Kidney (tissue), 14 donors: Measurements from ENCODE around the gene TMEM239. TPM values are rescaled to one million over a fixed set of nuclear protein-coding genes. Genes with fewer than 3 reads are reported as not detected.

Experiments
- DNase-seq, 5 donors: peaks; one replicate each; pipeline ENCODE4 v3.0.0-alpha.2; 2013 to 2020
- FAIRE-seq: peaks from 2 replicates; lab custom pipeline; 2012; peaks lifted over from hg19 to GRCh38; lab: Jason Lieb, UNC
- H3K27ac ChIP-seq, 2 donors: one replicate each; pipeline ENCODE4 v1.7.0; 2013; ENCODE audit warnings: low read depth in 2 of 2, low read length in 2 of 2, inconsistent platforms in 1 of 2
- H3K27me3 ChIP-seq: one replicate; pipeline ENCODE4 v1.7.1; 2013; ENCODE audit warnings: low read length, inconsistent platforms; ENCODE audit not compliant: control insufficient read depth, insufficient read depth
- H3K36me3 ChIP-seq, 3 donors: one replicate each; pipeline versions ENCODE4 v1.7.0 to v1.7.1; 2013; ENCODE audit warnings: low read length in 3 of 3, control low read depth in 1 of 3, inconsistent platforms in 1 of 3; ENCODE audit not compliant: insufficient read depth in 3 of 3, control insufficient read depth in 2 of 3
- H3K4me1 ChIP-seq, 3 donors: one replicate each; pipeline versions ENCODE4 v1.7.0 to v1.7.1; 2013; ENCODE audit warnings: low read length in 3 of 3, inconsistent platforms in 1 of 3, low read depth in 1 of 3; ENCODE audit not compliant: control insufficient read depth in 2 of 3, insufficient read depth in 2 of 3
- H3K4me3 ChIP-seq, 3 donors: one replicate each; pipeline versions ENCODE4 v1.7.0 to v1.8.1; 2013; ENCODE audit warnings: low read length in 3 of 3, control low read depth in 1 of 3, inconsistent platforms in 1 of 3
- H3K9ac ChIP-seq, 3 donors: one replicate each; pipeline versions ENCODE4 v1.7.0 to v1.7.1; 2013; ENCODE audit warnings: low read length in 3 of 3, control low read depth in 1 of 3, inconsistent platforms in 1 of 3
- H3K9me3 ChIP-seq, 3 donors: one replicate each; pipeline versions ENCODE4 v1.7.0 to v1.7.1; 2013; ENCODE audit warnings: low read length in 3 of 3, control low read depth in 1 of 3, inconsistent platforms in 1 of 3; ENCODE audit not compliant: control insufficient read depth in 2 of 3, insufficient read depth in 1 of 3
- intact Hi-C: fragments of 100-400 bp; cut with DNase I; formaldehyde crosslinking; loops from one replicate; pipeline ENCODE4 v1.11.1; 2022
- polyA plus RNA-seq: library from polyadenylated mRNA; stranded (reverse); fragments of 350-450 nt; fragmentation: Illumina TruSeq; extraction: RNeasy Lipid Tissue Mini Kit (QIAGEN cat#74804); gene quantifications from one replicate; pipeline ENCODE4 v1.2.3, GENCODE V29; 2014; ENCODE audit warnings: low read depth, low replicate concordance; ENCODE audit not compliant: insufficient read depth
- total RNA-seq: library from RNA; stranded (reverse); fragmentation: NEBNext Ultra II Directional; extraction: Animal tissue kit (Norgen Biotek cat#: 25700); gene quantifications from one replicate; pipeline ENCODE4 v1.2.1, GENCODE V29; 2021
- TF ChIP-seq, protein P1 (sequence below): IDR thresholded peaks from 3 replicates; pipeline ENCODE4 v1.5.1; 2012; ENCODE audit warnings: mild to moderate bottlenecking, moderate library complexity, borderline replicate concordance; ENCODE audit not compliant: insufficient read depth; ENCODE audit errors: extremely low read depth
- donor health status: control.
- donor health status: control.
- donor health status: control.
- donor health status: control.
- donor health status: control.
- donor health status: DM: yes; HTN: yes; CAD: no.
- donor health status: Normal renal cell carcinoma (clear cell type).

TMEM239 gene
- total and polyA plus RNA-seq, 2 donors from 2014 or later, result not detected

DNA sequence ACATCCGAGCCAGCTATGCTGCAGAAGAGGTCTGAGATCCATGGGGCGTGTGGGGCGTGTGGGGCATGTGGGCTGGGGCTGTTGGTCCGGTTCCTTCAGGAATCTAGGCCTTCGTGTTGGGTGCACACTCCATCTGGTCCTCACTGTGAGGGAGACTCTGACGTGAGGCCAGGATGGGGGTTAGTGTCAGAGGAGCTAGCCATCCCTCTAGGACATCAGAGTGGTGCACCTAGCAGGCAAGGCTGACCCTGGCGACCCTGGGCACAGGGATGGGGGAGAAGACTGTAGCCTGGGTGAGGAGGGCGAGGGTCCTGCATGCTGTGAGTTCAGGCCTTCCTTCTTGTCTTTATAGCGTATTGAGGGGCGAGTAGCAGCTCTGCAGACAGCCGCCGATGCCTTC lies 48.5 kb downstream of the TMEM239 start:
- intact Hi-C loops, result no loop called here
- no peak overlapping the region for H3K4me3 ChIP-seq
- TF ChIP-seq, protein P1, sequence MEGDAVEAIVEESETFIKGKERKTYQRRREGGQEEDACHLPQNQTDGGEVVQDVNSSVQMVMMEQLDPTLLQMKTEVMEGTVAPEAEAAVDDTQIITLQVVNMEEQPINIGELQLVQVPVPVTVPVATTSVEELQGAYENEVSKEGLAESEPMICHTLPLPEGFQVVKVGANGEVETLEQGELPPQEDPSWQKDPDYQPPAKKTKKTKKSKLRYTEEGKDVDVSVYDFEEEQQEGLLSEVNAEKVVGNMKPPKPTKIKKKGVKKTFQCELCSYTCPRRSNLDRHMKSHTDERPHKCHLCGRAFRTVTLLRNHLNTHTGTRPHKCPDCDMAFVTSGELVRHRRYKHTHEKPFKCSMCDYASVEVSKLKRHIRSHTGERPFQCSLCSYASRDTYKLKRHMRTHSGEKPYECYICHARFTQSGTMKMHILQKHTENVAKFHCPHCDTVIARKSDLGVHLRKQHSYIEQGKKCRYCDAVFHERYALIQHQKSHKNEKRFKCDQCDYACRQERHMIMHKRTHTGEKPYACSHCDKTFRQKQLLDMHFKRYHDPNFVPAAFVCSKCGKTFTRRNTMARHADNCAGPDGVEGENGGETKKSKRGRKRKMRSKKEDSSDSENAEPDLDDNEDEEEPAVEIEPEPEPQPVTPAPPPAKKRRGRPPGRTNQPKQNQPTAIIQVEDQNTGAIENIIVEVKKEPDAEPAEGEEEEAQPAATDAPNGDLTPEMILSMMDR, result no peak
- no peak for DNase-seq
- FAIRE-seq, result no peak
- no peaks in the 10 kb centered on the region for H3K9me3 ChIP-seq
- no peak overlapping the region for H3K27ac ChIP-seq
- no peak overlapping the region for H3K9ac ChIP-seq
- H3K27me3 ChIP-seq, result no peaks in the 10 kb centered on the region
- no peaks in the 10 kb centered on the region for H3K4me1 ChIP-seq
- peaks cover 0 to 28% (median 17%) of the 10 kb centered on the region in 3 donors for H3K36me3 ChIP-seq

DNA sequence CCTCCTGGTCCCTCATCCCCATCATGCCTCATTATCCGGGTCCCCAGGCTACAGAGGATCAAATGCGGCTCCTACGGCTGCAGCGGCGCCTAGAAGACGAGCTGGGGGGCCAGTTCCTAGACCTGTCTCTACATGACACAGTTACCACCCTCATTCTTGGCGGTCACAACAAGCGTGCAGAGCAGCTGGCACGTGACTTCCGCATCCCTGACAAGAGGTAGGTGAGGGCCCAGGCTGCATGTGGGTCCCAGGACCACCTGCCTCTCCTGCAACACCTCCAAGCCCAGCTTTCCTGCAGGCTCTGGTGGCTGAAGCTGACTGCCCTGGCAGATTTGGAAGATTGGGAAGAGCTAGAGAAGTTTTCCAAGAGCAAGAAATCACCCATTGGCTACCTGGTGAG lies 48.9 kb downstream of the TMEM239 start:
- Histone ChIP-seq H3K36me3 (peaks cover 0 to 28% (median 17%) of the 10 kb centered on the region in 3 donors), H3K4me1 (no peaks in the 10 kb centered on the region), H3K4me3 (no peak overlapping the region), H3K9me3 (no peaks in the 10 kb centered on the region), H3K9ac (no peak overlapping the region), H3K27ac (no peak overlapping the region), H3K27me3 (no peaks in the 10 kb centered on the region)
- DNase-seq (no peak), FAIRE-seq (no peak)
- TF ChIP-seq, protein P1, result no peak
- intact Hi-C loops, result no loop called here

DNA sequence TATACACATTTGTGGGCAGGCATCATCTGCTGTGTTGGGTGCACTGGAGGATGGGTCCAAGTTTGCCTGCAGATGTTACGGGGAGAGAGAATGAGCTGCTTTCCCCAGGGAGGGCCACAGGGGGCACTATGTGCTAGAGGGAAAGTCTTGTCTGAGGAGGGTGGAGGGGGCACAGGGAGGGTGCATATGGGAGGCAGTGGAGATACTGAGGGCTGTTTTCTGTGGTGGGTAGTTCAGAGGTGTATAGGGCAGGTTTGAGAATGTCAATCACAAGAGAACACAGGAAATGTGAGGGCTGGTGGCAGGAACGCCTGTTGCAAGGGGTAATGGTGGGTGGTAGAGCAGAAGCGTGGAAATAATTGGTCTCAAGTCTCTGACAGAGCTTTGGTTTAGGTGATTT lies 49.5 kb downstream of the TMEM239 start:
- Histone ChIP-seq H3K36me3 (peaks cover 0 to 27% (median 16%) of the 10 kb centered on the region in 3 donors), H3K9me3 (no peaks in the 10 kb centered on the region), H3K27me3 (no peaks in the 10 kb centered on the region), H3K9ac (no peak overlapping the region), H3K4me3 (no peak overlapping the region), H3K27ac (no peak overlapping the region), H3K4me1 (no peaks in the 10 kb centered on the region)
- TF ChIP-seq, protein P1, result no peak
- FAIRE-seq (no peak), DNase-seq (no peak)
- intact Hi-C loops, result no loop called here

DNA sequence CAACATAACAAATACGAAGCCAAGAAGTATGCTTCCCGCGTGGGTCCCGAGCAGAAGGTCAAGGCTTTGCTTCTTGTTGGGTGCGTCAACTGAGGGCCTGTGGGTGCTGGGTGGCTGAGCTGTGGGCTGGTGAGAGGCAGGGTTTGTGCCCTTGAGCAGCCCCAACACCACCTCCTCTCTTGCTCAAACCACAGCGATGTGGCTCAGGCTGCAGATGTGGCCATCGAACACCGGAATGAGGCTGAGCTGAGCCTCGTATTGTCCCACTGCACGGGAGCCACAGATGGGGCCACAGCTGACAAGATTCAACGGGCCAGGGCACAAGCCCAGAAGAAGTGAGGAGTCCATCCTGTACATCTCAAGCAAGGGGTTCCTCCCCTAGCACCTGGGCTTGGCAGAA lies 50.1 kb downstream of the TMEM239 start:
- DNase-seq, result no peak
- H3K36me3 ChIP-seq, result peaks cover 0 to 21% (median 11%) of the 10 kb centered on the region in 3 donors

More for the DNA sequence above, 50.1 kb downstream of the TMEM239 start:
- H3K27me3 ChIP-seq, result no peaks in the 10 kb centered on the region
- H3K9ac ChIP-seq, result no peak overlapping the region
- intact Hi-C loops, result no loop called here
- no peak overlapping the region for H3K4me3 ChIP-seq
- H3K4me1 ChIP-seq, result no peaks in the 10 kb centered on the region
- no peak overlapping the region for H3K27ac ChIP-seq
- FAIRE-seq, result no peak
- TF ChIP-seq, protein P1, result no peak
- H3K9me3 ChIP-seq, result no peaks in the 10 kb centered on the region
